Right lobe of liver (tissue), 5 donors: ENCODE measurements around the gene NPY4R. TPM values are rescaled to one million over a fixed set of nuclear protein-coding genes. Genes with fewer than 3 reads are reported as not detected.

Experiments used
- total RNA-seq, 6 experiments: library from RNA; depleted of rRNA in 2 of 6; stranded (reverse); fragments of >200 nt in 2 of 6; fragmentation: NEBNext Ultra II Directional in 3 of 6; extraction: Animal tissue kit (Norgen Biotek cat#: 25700) in 3 of 6; gene quantifications; one replicate each; pipeline versions ENCODE4 v1.1.0 to v1.2.4, GENCODE V29; 2016 to 2023
- donor health status: DM: no; HTN: no; CAD: no.
- donor health status: DM: no; HTN: no; CAD: no.
- donor health status: DM: no; HTN: yes; CAD: no.
- donor health status: DM: no; HTN: yes; CAD: no.

The NPY4R gene
- total RNA-seq, 6 experiments from 2014 or later: not detected

Other genes starting within 250 kb of the NPY4R start
- gene ANTXRL, start 179.0 kb downstream of the NPY4R start, total RNA-seq: not detected
- gene ANXA8L1, start 90.2 kb downstream of the NPY4R start, total RNA-seq: 1 to 10 TPM in 1 of 6 experiments, under 1 TPM in 3, not detected in 2; 0.25 to 1.2 (median 0.45) TPM
- under 1 TPM; 0.19 to 0.84 (median 0.32) TPM for gene GPRIN2, start 90.7 kb upstream of the NPY4R start, total RNA-seq
- 1 to 10 TPM in 2 of 6 experiments, under 1 TPM in 4; 0.43 to 1.3 (median 0.82) TPM for gene SYT15, start 113.2 kb upstream of the NPY4R start, total RNA-seq